HEK293 (cell line): Measurements from ENCODE around the gene GABRD.
A peak's percentile ranks its signal among the peaks of the same experiment; 100 is the strongest.

ENCODE experiments used
- CTCF ChIA-PET: fragments of 350-600 bp; formaldehyde crosslinking; extraction: SDS; loops from one replicate; lab custom pipeline; 2021; ENCODE audit warnings: antibody characterized with exemption; lab: Yijun Ruan, JAX
- POLR2A ChIA-PET: fragments of 300-600 bp; formaldehyde crosslinking; extraction: SDS; loops from one replicate; lab custom pipeline; 2020; ENCODE audit warnings: antibody characterized with exemption, inconsistent platforms; lab: Yijun Ruan, JAX
- H3K27ac ChIP-seq: fragments of 200-500 bp; sonication (Bioruptor generic); 2 replicates; pipeline ENCODE4 v1.5.1; 2014; ENCODE audit warnings: low read depth, low read length, control low read depth, inconsistent platforms; ENCODE audit errors: extremely low read depth
- H3K36me3 ChIP-seq, 2 experiments: fragments of 200-500 bp in 1 of 2; sonication (Bioruptor generic) in 1 of 2; 1 replicate in 1 of 2; 2 replicates in 1 of 2; pipeline ENCODE4 v1.5.1; 2014 to 2017; ENCODE audit warnings: inconsistent platforms in 2 of 2, low read length in 2 of 2; ENCODE audit not compliant: control insufficient read depth in 2 of 2, insufficient read depth in 1 of 2
- H3K4me1 ChIP-seq: fragments of 200-500 bp; sonication (Bioruptor generic); 2 replicates; pipeline ENCODE4 v1.5.1; 2014; ENCODE audit warnings: mild to moderate bottlenecking, low read length, inconsistent platforms; ENCODE audit not compliant: control insufficient read depth, insufficient read depth
- H3K4me3 ChIP-seq: 2 replicates; pipeline ENCODE4 v1.5.1; 2011; ENCODE audit warnings: low read depth, mild to moderate bottlenecking, control low read depth, low read length, moderate library complexity
- H3K9me3 ChIP-seq: fragments of 200-500 bp; sonication (Bioruptor generic); 2 replicates; pipeline ENCODE4 v1.5.1; 2014; ENCODE audit warnings: low read depth, low read length, inconsistent platforms; ENCODE audit not compliant: control insufficient read depth, insufficient read depth
- GLI2 ChIP-seq: fragments of 450-650 bp; formaldehyde crosslinking; IDR thresholded peaks from 2 replicates; pipeline ENCODE4; 2017; ENCODE audit warnings: missing biosample characterization, missing genetic modification characterization, low read depth, borderline replicate concordance
- RBAK ChIP-seq: fragments of 450-650 bp; formaldehyde crosslinking; IDR thresholded peaks from 2 replicates; pipeline ENCODE4 v1.5.1; 2016; ENCODE audit warnings: missing biosample characterization, missing genetic modification characterization
- TCF7L2 ChIP-seq: IDR thresholded peaks from 2 replicates; pipeline ENCODE4 v1.6.1; 2011; ENCODE audit warnings: low read depth, mild to moderate bottlenecking, inconsistent platforms, low read length, moderate library complexity, borderline replicate concordance
- ZEB2 ChIP-seq: fragments of 450-650 bp; formaldehyde crosslinking; IDR thresholded peaks from 2 replicates; pipeline ENCODE4 v1.5.1; 2016; ENCODE audit warnings: missing biosample characterization, missing genetic modification characterization
- ZNF133 ChIP-seq: fragments of 450-650 bp; formaldehyde crosslinking; IDR thresholded peaks from 2 replicates; pipeline ENCODE4 v1.5.1; 2016; ENCODE audit warnings: missing biosample characterization, missing genetic modification characterization
- ZNF18 ChIP-seq: fragments of 450-650 bp; formaldehyde crosslinking; IDR thresholded peaks from 2 replicates; pipeline ENCODE4 v1.5.1; 2016; ENCODE audit warnings: missing biosample characterization, missing genetic modification characterization
- ZNF202 ChIP-seq: fragments of 450-650 bp; formaldehyde crosslinking; IDR thresholded peaks from 2 replicates; pipeline ENCODE4 v1.5.1; 2016; ENCODE audit warnings: missing biosample characterization, missing genetic modification characterization, borderline replicate concordance
- ZNF335 ChIP-seq: fragments of 450-650 bp; formaldehyde crosslinking; conservative IDR thresholded peaks from 2 replicates; pipeline ENCODE4 v1.5.1; 2016; ENCODE audit warnings: missing biosample characterization, missing genetic modification characterization
- ZNF404 ChIP-seq: fragments of 450-650 bp; formaldehyde crosslinking; IDR thresholded peaks from 2 replicates; pipeline ENCODE4 v1.5.1; 2017; ENCODE audit warnings: missing biosample characterization, missing genetic modification characterization
- ZNF416 ChIP-seq: fragments of 450-650 bp; formaldehyde crosslinking; IDR thresholded peaks from 2 replicates; pipeline ENCODE4 v1.5.1; 2016; ENCODE audit warnings: missing biosample characterization, missing genetic modification characterization
- ZNF433 ChIP-seq: fragments of 450-650 bp; formaldehyde crosslinking; IDR thresholded peaks from 2 replicates; pipeline ENCODE4 v1.5.1; 2016; ENCODE audit warnings: missing biosample characterization, missing genetic modification characterization, low read depth
- ZNF501 ChIP-seq: fragments of 450-650 bp; formaldehyde crosslinking; IDR thresholded peaks from 2 replicates; pipeline ENCODE4 v1.5.1; 2016; ENCODE audit warnings: missing biosample characterization, missing genetic modification characterization
- ZNF514 ChIP-seq: fragments of 450-650 bp; formaldehyde crosslinking; IDR thresholded peaks from 2 replicates; pipeline ENCODE4 v1.5.1; 2016; ENCODE audit warnings: missing biosample characterization, missing genetic modification characterization
- ZNF600 ChIP-seq: fragments of 450-650 bp; formaldehyde crosslinking; IDR thresholded peaks from 2 replicates; pipeline ENCODE4 v1.5.1; 2016; ENCODE audit warnings: missing biosample characterization, missing genetic modification characterization
- ZNF610 ChIP-seq: fragments of 450-650 bp; formaldehyde crosslinking; IDR thresholded peaks from 2 replicates; pipeline ENCODE4 v1.5.1; 2016; ENCODE audit warnings: missing biosample characterization, missing genetic modification characterization, borderline replicate concordance
- ZNF658 ChIP-seq: fragments of 450-650 bp; formaldehyde crosslinking; IDR thresholded peaks from 2 replicates; pipeline ENCODE4; 2016; ENCODE audit warnings: missing biosample characterization, missing genetic modification characterization
- ZNF701 ChIP-seq: fragments of 450-650 bp; formaldehyde crosslinking; IDR thresholded peaks from 2 replicates; pipeline ENCODE4 v1.5.1; 2016; ENCODE audit warnings: missing biosample characterization, missing genetic modification characterization
- ZNF843 ChIP-seq: fragments of 450-650 bp; formaldehyde crosslinking; IDR thresholded peaks from 2 replicates; pipeline ENCODE4 v1.5.1; 2016; ENCODE audit warnings: missing biosample characterization, missing genetic modification characterization
- ZSCAN18 ChIP-seq: fragments of 450-650 bp; formaldehyde crosslinking; IDR thresholded peaks from 2 replicates; pipeline ENCODE4 v1.5.1; 2016; ENCODE audit warnings: missing biosample characterization, missing genetic modification characterization
- ZSCAN4 ChIP-seq: fragments of 450-650 bp; formaldehyde crosslinking; IDR thresholded peaks from 2 replicates; pipeline ENCODE4 v1.5.1; 2017; ENCODE audit warnings: missing biosample characterization, missing genetic modification characterization
- ZSCAN5A ChIP-seq: fragments of 450-650 bp; formaldehyde crosslinking; IDR thresholded peaks from 2 replicates; pipeline ENCODE4 v1.5.1; 2016; ENCODE audit warnings: missing biosample characterization, missing genetic modification characterization
- TF ChIP-seq, protein P1 (sequence below): fragments of 450-650 bp; formaldehyde crosslinking; IDR thresholded peaks from 2 replicates; pipeline ENCODE4 v1.5.1; 2017; ENCODE audit warnings: missing biosample characterization, missing genetic modification characterization
- TF ChIP-seq, protein P2 (sequence below): fragments of 450-650 bp; formaldehyde crosslinking; IDR thresholded peaks from 2 replicates; pipeline ENCODE4 v1.5.1; 2016; ENCODE audit warnings: missing biosample characterization, missing genetic modification characterization

GABRD gene

GRCh38 chr1:1969953-1970716, 49.0 kb upstream of the GABRD start (continued):
- TF ChIP-seq ZNF202: no peak
- no peak for TF ChIP-seq ZNF600 (tag by site-specific recombination)
- no peak for TF ChIP-seq ZSCAN18 (tag by site-specific recombination)
- no peak for TF ChIP-seq RBAK (tag by site-specific recombination)
- no peak for TF ChIP-seq ZNF404 (tag by site-specific recombination)
- TF ChIP-seq ZSCAN4 (tag by site-specific recombination): no peak
- no peak for TF ChIP-seq GLI2
- no peak for TF ChIP-seq ZNF701 (tag by site-specific recombination)

DNA sequence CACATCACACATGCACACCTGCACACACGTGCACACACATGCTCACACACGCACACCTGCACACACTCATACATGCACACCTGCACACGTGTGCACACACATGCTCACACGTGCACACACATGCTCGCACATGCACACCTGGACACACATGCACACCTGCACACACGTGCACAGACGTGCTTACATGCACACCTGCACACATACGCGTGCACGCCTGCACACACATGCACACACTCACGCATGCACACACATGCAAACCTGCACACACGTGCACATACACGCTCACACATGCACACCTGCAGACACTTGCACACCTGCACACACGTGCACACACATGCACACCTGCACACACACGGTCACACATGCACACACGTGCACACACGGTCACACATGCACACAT, 48.1 kb upstream of the GABRD start:
- no peaks in the 10 kb centered on the region for H3K36me3 ChIP-seq
- CTCF ChIA-PET: interaction anchor here (1.5 kb wide), 1 partner anchor 11 kb away, joined by 3 read pairs; no protein-coding TSS in a partner anchor
- TF ChIP-seq ZNF335 (tag by site-specific recombination) (no peak), ZNF133 (tag by site-specific recombination) (no peak), ZNF658 (no peak), ZSCAN4 (tag by site-specific recombination) (peak; percentile 97), ZSCAN5A (no peak), ZEB2 (tag by site-specific recombination) (0 out of 2 replicates have a peak, but pooled peaks have one; percentile 53), ZNF514 (tag by site-specific recombination) (no peak), ZNF433 (tag by site-specific recombination) (no peak), ZNF501 (no peak), ZNF416 (no peak), ZNF610 (no peak), TCF7L2 (no peak), ZNF18 (tag by site-specific recombination) (peak; percentile 86), ZNF843 (tag by site-specific recombination) (no peak), ZSCAN18 (tag by site-specific recombination) (no peak)
- TF ChIP-seq, protein P1, sequence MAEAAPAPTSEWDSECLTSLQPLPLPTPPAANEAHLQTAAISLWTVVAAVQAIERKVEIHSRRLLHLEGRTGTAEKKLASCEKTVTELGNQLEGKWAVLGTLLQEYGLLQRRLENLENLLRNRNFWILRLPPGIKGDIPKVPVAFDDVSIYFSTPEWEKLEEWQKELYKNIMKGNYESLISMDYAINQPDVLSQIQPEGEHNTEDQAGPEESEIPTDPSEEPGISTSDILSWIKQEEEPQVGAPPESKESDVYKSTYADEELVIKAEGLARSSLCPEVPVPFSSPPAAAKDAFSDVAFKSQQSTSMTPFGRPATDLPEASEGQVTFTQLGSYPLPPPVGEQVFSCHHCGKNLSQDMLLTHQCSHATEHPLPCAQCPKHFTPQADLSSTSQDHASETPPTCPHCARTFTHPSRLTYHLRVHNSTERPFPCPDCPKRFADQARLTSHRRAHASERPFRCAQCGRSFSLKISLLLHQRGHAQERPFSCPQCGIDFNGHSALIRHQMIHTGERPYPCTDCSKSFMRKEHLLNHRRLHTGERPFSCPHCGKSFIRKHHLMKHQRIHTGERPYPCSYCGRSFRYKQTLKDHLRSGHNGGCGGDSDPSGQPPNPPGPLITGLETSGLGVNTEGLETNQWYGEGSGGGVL (tag by site-specific recombination): no peak
- TF ChIP-seq, protein P2, sequence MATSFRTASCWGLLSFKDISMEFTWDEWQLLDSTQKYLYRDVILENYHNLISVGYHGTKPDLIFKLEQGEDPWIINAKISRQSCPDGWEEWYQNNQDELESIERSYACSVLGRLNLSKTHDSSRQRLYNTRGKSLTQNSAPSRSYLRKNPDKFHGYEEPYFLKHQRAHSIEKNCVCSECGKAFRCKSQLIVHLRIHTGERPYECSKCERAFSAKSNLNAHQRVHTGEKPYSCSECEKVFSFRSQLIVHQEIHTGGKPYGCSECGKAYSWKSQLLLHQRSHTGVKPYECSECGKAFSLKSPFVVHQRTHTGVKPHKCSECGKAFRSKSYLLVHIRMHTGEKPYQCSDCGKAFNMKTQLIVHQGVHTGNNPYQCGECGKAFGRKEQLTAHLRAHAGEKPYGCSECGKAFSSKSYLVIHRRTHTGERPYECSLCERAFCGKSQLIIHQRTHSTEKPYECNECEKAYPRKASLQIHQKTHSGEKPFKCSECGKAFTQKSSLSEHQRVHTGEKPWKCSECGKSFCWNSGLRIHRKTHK (tag by site-specific recombination): no peak

More for the DNA sequence above, 48.1 kb upstream of the GABRD start:
- no peaks in the 10 kb centered on the region for H3K4me1 ChIP-seq
- POLR2A ChIA-PET: no interaction called here
- no peaks in the 10 kb centered on the region for H3K9me3 ChIP-seq
- no peak overlapping the region for H3K4me3 ChIP-seq
- no peak overlapping the region for H3K27ac ChIP-seq
